HepG2 (cell line): ENCODE data around the gene LTA.

Experiments used
- BCLAF1 ChIP-seq: fragments of 450-650 bp; IDR thresholded peaks from 2 replicates; pipeline ENCODE4 v1.6.1; 2017; ENCODE audit warnings: mild to moderate bottlenecking
- CHD2 ChIP-seq: IDR thresholded peaks from 2 replicates; pipeline ENCODE4 v1.6.1; 2011; ENCODE audit warnings: low read depth, low read length, improper control_type of control experiment
- IRF9 ChIP-seq: sonication (generic); formaldehyde crosslinking; IDR thresholded peaks from 2 replicates; pipeline ENCODE4 v1.8.0; 2022; ENCODE audit warnings: missing genetic modification reagents, mild to moderate bottlenecking, borderline replicate concordance
- NCOA2 ChIP-seq: sonication (generic); formaldehyde crosslinking; IDR thresholded peaks from 2 replicates; pipeline ENCODE4 v1.8.0; 2022; ENCODE audit warnings: inconsistent platforms
- NFRKB ChIP-seq: fragments of 450-650 bp; IDR thresholded peaks from 2 replicates; pipeline ENCODE4 v1.6.1; 2017
- NR2F1 ChIP-seq, 2 experiments: fragments of 450-650 bp in 1 of 2; formaldehyde crosslinking in 1 of 2; IDR thresholded peaks; 2 replicates each; pipeline versions ENCODE4 v1.5.0 to v1.6.1; 2016 to 2020; ENCODE audit warnings: mild to moderate bottlenecking in 1 of 2, missing compliant biosample characterization in 1 of 2, missing genetic modification reagents in 1 of 2, moderate library complexity in 1 of 2
- ZNF354B ChIP-seq: sonication (generic); formaldehyde crosslinking; IDR thresholded peaks from 2 replicates; pipeline ENCODE4 v1.8.0; 2022; ENCODE audit warnings: mild to moderate bottlenecking, missing genetic modification reagents
- ZSCAN30 ChIP-seq: sonication (generic); formaldehyde crosslinking; IDR thresholded peaks from 2 replicates; pipeline ENCODE4 v1.5.0; 2020; ENCODE audit warnings: mild to moderate bottlenecking, missing genetic modification reagents
- TF ChIP-seq, protein P1 (sequence below): sonication (generic); formaldehyde crosslinking; IDR thresholded peaks from 2 replicates; pipeline ENCODE4 v1.5.0; 2020; ENCODE audit warnings: mild to moderate bottlenecking, missing genetic modification reagents, moderate library complexity
- TF ChIP-seq, protein P2 (sequence below): sonication (generic); formaldehyde crosslinking; IDR thresholded peaks from 2 replicates; pipeline ENCODE4 v1.8.1; 2023; ENCODE audit warnings: mild to moderate bottlenecking, missing genetic modification reagents

- TF ChIP-seq ZSCAN30 (no peak), ZNF354B (CRISPR knock-in tag) (no peak), NFRKB (no peak), NR2F1 (CRISPR knock-in tag; IDR thresholded peaks at IDR 0.05) (0 out of 4 replicates have a peak, but pooled peaks of 1 of the 2 experiments have one; percentile 24), BCLAF1 (no peak), IRF9 (CRISPR knock-in tag) (no peak), NCOA2 (CRISPR knock-in tag) (no peak), CHD2 (no peak)
- TF ChIP-seq, protein P1, sequence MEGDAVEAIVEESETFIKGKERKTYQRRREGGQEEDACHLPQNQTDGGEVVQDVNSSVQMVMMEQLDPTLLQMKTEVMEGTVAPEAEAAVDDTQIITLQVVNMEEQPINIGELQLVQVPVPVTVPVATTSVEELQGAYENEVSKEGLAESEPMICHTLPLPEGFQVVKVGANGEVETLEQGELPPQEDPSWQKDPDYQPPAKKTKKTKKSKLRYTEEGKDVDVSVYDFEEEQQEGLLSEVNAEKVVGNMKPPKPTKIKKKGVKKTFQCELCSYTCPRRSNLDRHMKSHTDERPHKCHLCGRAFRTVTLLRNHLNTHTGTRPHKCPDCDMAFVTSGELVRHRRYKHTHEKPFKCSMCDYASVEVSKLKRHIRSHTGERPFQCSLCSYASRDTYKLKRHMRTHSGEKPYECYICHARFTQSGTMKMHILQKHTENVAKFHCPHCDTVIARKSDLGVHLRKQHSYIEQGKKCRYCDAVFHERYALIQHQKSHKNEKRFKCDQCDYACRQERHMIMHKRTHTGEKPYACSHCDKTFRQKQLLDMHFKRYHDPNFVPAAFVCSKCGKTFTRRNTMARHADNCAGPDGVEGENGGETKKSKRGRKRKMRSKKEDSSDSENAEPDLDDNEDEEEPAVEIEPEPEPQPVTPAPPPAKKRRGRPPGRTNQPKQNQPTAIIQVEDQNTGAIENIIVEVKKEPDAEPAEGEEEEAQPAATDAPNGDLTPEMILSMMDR (CRISPR knock-in tag), result no peak
- TF ChIP-seq, protein P2, sequence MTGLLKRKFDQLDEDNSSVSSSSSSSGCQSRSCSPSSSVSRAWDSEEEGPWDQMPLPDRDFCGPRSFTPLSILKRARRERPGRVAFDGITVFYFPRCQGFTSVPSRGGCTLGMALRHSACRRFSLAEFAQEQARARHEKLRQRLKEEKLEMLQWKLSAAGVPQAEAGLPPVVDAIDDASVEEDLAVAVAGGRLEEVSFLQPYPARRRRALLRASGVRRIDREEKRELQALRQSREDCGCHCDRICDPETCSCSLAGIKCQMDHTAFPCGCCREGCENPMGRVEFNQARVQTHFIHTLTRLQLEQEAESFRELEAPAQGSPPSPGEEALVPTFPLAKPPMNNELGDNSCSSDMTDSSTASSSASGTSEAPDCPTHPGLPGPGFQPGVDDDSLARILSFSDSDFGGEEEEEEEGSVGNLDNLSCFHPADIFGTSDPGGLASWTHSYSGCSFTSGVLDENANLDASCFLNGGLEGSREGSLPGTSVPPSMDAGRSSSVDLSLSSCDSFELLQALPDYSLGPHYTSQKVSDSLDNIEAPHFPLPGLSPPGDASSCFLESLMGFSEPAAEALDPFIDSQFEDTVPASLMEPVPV, result no peak
Measured at GRCh38 chr6:31543639-31544038, 28.4 kb upstream of the LTA start.
